Neural cell (in vitro differentiated cells): ENCODE results near the gene IPO8.

Experiments
- CTCF ChIP-seq: fragments of 450-650 bp; IDR thresholded peaks from 2 replicates; pipeline ENCODE4 v1.5.1; 2014; ENCODE audit warnings: antibody characterized with exemption, mild to moderate bottlenecking, moderate library complexity; ENCODE audit not compliant: poor library complexity, severe bottlenecking
- EP300 ChIP-seq: fragments of 450-650 bp; conservative IDR thresholded peaks from 2 replicates; pipeline ENCODE4 v1.6.1; 2014; ENCODE audit warnings: antibody characterized with exemption, mild to moderate bottlenecking, moderate library complexity; ENCODE audit not compliant: poor library complexity, severe bottlenecking
- EZH2 ChIP-seq: fragments of 200-600, 300-800 bp; shearing (Covaris generic), sonication (generic); IDR thresholded peaks from 2 replicates; pipeline ENCODE4 v1.6.1; 2014; ENCODE audit warnings: antibody characterized with exemption, low read length, borderline replicate concordance, mild to moderate bottlenecking; ENCODE audit not compliant: insufficient read depth, poor library complexity, severe bottlenecking
- POLR2AphosphoS5 ChIP-seq: IDR thresholded peaks from 2 replicates; pipeline ENCODE4 v1.6.1; 2012
- RAD21 ChIP-seq: fragments of 450-650 bp; conservative IDR thresholded peaks from 2 replicates; pipeline ENCODE4 v1.6.1; 2014; ENCODE audit warnings: antibody characterized with exemption, mild to moderate bottlenecking, moderate library complexity
- REST ChIP-seq: IDR thresholded peaks from 2 replicates; pipeline ENCODE4 v1.6.1; 2012; ENCODE audit warnings: borderline replicate concordance
- SMC3 ChIP-seq: fragments of 450-650 bp; conservative IDR thresholded peaks from 2 replicates; pipeline ENCODE4 v1.6.1; 2014; ENCODE audit warnings: antibody characterized with exemption, mild to moderate bottlenecking, moderate library complexity; ENCODE audit not compliant: poor library complexity
- TAF1 ChIP-seq: IDR thresholded peaks from 2 replicates; pipeline ENCODE4 v1.6.1; 2012; ENCODE audit warnings: low read depth

GRCh38 chr12:30726647-30727046 is 31.0 kb upstream of the IPO8 start:
- TF ChIP-seq CTCF (no peak), POLR2AphosphoS5 (no peak), EP300 (no peak), EZH2 (no peak), TAF1 (no peak), REST (no peak), RAD21 (no peak), SMC3 (no peak)
